Measurements from ENCODE around the gene CEP104.

The CEP104 gene

DNA sequence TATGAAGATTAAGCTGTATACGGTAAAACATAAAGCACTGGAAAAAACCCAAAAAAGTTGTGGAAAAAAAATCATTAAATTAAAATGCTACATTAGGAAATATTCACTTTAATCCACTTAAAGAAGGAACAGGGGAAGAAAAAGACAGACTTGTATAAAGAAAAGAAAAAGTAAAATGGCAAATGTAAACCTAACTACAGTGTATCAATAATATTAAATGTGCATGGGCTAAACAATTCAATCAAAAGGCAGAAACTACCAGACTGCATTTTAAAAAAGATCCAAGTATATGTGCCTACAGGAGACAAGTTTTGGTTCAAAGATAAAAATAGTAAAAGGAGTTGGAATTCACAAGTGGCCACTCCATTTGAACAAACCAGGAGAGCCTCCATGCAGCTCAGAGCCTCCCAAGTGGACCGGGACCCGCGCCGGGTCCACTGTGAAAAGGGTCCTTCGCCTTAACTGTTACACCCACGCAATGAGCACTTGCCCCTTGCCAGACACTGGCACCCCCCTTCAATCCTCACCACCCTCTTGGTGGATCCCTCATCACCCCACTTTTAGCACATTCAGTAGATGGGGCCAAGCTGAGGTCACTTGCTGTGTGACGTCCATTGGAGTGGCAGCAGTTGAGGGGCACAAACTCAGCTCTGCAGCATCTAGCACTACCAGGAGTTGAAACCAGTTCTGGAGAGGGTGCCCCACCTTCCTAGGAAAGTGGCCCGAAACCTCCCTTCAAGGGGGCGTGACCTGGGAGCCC is 42.2 kb upstream of the CEP104 start:
- DNase-seq: no peak
- Mint-ChIP-seq H3K4me3 (peak overlapping the region; percentile 92), H3K9me3 (peaks cover 9% of the 10 kb centered on the region), H3K27ac (peak overlapping the region; percentile 99), H3K27me3 (no peaks in the 10 kb centered on the region), H3K36me3 (ENCODE audit: low read depth) (peaks cover 51% of the 10 kb centered on the region), H3K4me1 (ENCODE audit: low read depth) (peaks cover 57% of the 10 kb centered on the region)

DNA sequence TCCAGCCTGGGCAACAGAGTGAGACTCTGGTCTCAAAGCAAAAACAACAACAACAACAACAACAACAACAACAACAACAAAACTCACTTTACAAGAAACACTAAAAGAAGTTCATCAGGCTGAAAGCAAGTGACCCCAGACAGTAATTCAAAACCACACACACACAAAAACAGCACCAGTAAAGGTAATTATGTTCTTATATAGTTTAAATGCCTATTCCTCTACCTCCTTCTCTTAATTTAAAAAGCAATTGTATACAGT is 41.4 kb upstream of the CEP104 start:
- H3K9me3 Mint-ChIP-seq: peaks cover 9% of the 10 kb centered on the region
- H3K4me1 Mint-ChIP-seq (ENCODE audit: low read depth): peaks cover 51% of the 10 kb centered on the region
- peak overlapping the region; percentile 81 for H3K27ac Mint-ChIP-seq

DNA sequence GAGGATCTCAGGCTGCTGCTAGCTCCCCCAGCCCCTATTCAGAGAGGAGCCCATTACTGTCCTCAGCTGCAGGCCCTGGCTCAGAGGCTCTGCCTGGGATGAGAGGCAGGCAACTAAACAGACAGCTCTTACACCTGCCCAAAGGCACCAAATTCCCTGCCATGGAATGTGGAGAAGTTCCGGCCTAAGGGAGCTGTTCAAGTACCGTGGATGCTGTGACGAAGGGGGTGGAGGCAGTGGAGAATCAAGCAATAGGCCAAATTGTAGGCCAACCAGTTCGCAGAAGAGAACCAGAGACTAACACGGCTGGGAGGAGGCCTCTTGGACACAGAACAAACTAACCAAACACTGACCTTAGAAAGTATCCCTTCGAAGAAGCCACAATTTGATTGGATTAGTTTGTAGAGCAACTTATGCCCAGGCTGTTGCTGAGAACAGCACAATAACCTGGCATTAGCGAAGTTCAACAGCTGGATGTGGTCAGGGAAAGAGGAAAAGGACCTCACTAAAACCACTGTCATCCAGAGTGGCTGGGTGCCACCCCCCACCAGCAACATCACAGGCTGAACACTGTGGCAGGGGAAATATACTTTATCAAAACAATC is 39.5 kb upstream of the CEP104 start:
- H3K36me3 Mint-ChIP-seq (ENCODE audit: low read depth): peaks cover 66% of the 10 kb centered on the region
- H3K4me3 Mint-ChIP-seq: no peak overlapping the region
- H3K9me3 Mint-ChIP-seq: peaks cover 9% of the 10 kb centered on the region
- DNase-seq: no peak
- H3K27ac Mint-ChIP-seq: no peak overlapping the region
- peaks cover 46% of the 10 kb centered on the region for H3K4me1 Mint-ChIP-seq (ENCODE audit: low read depth)
- H3K27me3 Mint-ChIP-seq: no peaks in the 10 kb centered on the region

More for the DNA sequence above, 41.4 kb upstream of the CEP104 start:
- DNase-seq: no peak
- no peaks in the 10 kb centered on the region for H3K27me3 Mint-ChIP-seq
- H3K4me3 Mint-ChIP-seq: peak overlapping the region; percentile 92
- H3K36me3 Mint-ChIP-seq (ENCODE audit: low read depth): peaks cover 55% of the 10 kb centered on the region

DNA sequence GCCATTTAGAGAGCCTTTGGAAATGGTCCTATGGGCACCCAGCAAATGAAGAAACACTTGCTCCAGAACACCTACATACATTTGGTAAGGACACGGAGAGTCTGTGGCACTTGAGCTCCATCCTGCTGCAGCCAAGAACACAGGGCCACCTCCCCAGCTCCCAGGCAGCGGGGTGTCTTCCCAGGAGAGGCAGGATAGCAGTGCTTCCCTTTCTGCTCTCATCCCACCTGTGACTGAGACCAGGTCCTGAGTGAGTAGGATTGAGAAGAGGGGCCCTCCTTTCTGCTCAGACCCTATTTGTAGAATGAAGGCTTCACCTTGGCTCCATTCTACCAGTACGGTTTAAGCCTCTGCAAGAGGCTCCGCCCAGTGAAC is 38.9 kb upstream of the CEP104 start:
- peaks cover 48% of the 10 kb centered on the region for H3K4me1 Mint-ChIP-seq (ENCODE audit: low read depth)
- no peak for DNase-seq
- H3K9me3 Mint-ChIP-seq: peaks cover 9% of the 10 kb centered on the region
- no peak overlapping the region for H3K27ac Mint-ChIP-seq
- H3K36me3 Mint-ChIP-seq (ENCODE audit: low read depth): peaks cover 70% of the 10 kb centered on the region
- H3K4me3 Mint-ChIP-seq: no peak overlapping the region
- H3K27me3 Mint-ChIP-seq: no peaks in the 10 kb centered on the region

DNA sequence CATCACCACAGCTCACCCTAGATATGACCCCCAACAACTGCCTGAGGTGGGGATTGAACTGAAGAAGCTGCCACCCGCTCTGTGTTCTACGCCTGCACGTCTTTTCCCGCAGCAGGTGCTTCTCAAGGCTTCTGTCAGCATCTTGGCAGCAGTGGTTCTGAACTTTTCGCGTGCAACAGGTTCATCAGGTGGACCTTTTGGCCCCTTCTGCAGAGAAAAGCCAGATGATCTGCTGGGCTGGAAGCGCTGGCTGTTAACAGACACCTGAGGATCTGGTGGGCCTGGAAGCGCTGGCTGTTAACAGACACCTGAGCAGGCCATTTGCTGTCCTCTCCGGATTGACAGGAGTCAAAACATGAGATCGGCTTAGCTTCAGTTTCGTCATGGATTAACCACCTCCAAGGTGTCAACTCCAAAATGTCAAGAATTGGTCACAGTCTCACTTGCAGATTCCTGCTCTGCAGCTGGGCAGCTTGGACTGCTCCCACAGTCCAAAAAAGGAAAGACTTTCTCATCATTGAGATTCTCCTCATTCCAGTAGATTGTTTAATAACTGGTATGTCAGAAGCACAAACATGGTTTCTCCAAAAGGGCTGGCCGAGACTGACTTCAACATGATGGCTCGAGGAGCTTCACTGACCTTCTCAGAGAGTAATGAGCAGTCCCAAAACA is 38.4 kb upstream of the CEP104 start:
- no peak for DNase-seq
- H3K9me3 Mint-ChIP-seq: peaks cover 9% of the 10 kb centered on the region
- peaks cover 53% of the 10 kb centered on the region for H3K4me1 Mint-ChIP-seq (ENCODE audit: low read depth)
- H3K4me3 Mint-ChIP-seq: no peak overlapping the region
- H3K36me3 Mint-ChIP-seq (ENCODE audit: low read depth): peaks cover 75% of the 10 kb centered on the region
- H3K27ac Mint-ChIP-seq: no peak overlapping the region
- no peaks in the 10 kb centered on the region for H3K27me3 Mint-ChIP-seq

DNA sequence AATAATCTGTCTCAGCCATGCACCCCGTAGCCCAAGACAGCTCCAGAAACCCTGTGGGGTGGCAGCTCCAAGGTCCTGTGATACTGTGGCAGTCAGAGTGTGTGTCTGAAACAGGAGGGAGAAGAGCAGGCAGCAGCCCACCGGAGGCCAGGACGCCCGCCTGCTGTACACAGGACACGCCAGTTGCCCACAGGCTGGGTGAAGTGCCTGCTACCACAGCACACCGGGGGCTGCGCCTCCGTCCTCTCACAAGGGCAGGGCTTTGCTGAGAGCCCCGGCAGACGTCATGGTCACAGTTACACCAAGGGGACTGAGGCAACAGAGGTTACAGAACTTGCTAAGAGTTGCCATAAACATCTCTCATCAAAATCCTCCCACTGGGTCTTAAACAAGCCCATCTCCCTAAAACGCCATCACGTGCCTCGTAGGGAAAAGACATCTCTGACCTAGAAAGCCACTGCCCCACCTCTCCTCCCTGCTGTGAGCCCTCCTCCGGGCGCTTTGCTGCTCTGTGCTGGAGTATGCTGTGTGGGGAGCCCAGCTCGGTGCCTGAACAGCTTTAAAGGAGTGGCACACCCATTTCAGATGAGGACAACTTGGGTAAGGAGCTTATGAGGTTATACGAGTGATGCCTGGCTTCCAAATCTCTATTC is 37.7 kb upstream of the CEP104 start:
- peaks cover 60% of the 10 kb centered on the region for H3K4me1 Mint-ChIP-seq (ENCODE audit: low read depth)
- DNase-seq: no peak
- no peak overlapping the region for H3K4me3 Mint-ChIP-seq
- H3K36me3 Mint-ChIP-seq (ENCODE audit: low read depth): peaks cover 80% of the 10 kb centered on the region
- no peaks in the 10 kb centered on the region for H3K27me3 Mint-ChIP-seq
- H3K9me3 Mint-ChIP-seq: peaks cover 9% of the 10 kb centered on the region
- H3K27ac Mint-ChIP-seq: no peak overlapping the region

DNA sequence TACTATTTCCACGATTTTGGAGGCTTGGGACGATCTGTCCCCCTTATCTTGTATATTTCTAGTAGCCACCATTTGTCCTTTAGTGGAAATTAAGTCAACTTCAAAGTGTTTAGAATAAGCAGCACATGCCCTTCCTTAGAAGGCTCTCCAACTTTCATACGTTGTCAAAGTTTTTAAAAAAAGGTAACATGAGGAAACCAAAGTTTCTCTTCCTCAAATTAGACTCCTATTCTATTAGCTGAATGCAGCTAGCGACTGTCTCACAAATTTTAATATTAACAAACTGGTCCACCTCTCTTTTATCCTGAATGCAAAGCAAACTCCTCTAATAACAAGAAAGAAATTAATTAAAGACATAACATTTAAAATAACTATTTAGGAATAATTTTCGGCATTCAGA is 36.2 kb upstream of the CEP104 start:
- Mint-ChIP-seq H3K9me3 (peaks cover 6% of the 10 kb centered on the region), H3K27me3 (no peaks in the 10 kb centered on the region), H3K4me3 (no peak overlapping the region), H3K4me1 (ENCODE audit: low read depth) (peaks cover 51% of the 10 kb centered on the region), H3K27ac (no peak overlapping the region), H3K36me3 (ENCODE audit: low read depth) (peaks cover 78% of the 10 kb centered on the region)
- DNase-seq: no peak

DNA sequence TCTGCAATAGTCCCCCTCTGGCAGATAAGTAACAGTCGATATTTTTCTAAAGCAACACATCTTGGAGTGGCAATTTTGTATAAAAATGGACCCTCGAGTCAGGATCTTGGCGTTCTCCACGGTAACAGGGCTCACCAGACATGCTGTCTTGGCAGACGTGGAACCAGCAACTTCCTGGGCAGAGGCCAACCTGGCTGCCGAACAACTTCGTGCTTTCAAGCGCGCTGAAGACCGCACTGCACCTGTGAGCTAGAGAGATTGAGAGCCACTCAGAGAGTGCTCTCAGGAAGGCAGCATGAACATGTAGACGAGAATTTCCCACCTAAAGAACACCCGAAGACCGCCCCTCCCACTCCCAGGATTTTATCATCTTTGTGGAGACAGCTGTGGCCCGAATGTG is 35.7 kb upstream of the CEP104 start:
- peaks cover 47% of the 10 kb centered on the region for H3K4me1 Mint-ChIP-seq (ENCODE audit: low read depth)
- no peaks in the 10 kb centered on the region for H3K27me3 Mint-ChIP-seq
- DNase-seq: no peak
- H3K4me3 Mint-ChIP-seq: no peak overlapping the region
- H3K9me3 Mint-ChIP-seq: peaks cover 4% of the 10 kb centered on the region
- H3K36me3 Mint-ChIP-seq (ENCODE audit: low read depth): peaks cover 78% of the 10 kb centered on the region
- peak overlapping the region; percentile 12 for H3K27ac Mint-ChIP-seq

DNA sequence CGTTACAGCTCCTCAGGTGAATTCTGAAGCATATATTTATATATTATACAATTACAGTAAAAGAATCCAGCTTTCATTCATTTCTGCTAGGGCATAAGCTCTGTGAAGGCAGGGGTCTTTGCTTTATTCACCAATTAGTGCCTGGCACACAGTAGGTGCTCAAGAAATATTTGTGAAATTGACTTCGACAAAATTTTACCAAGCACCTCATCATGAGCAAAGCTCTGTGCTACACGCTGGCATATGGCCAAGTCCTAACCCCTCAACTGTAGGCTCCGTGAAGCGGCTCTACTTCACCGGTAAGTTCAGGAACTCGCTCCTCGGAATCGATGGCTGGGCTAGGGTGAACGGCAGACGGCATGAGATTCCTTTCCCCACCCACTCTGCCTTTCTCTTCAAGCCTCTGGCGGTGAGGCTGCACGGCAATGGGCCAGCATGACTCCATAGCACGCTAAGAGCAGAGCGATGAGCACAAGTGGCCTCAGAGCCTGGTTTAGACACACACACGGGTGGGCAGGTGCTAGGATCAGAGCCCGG is 34.4 kb upstream of the CEP104 start:
- Mint-ChIP-seq H3K27ac (peak overlapping the region; percentile 71), H3K27me3 (no peaks in the 10 kb centered on the region), H3K4me1 (ENCODE audit: low read depth) (peaks cover 39% of the 10 kb centered on the region), H3K36me3 (ENCODE audit: low read depth) (peaks cover 75% of the 10 kb centered on the region), H3K4me3 (no peak overlapping the region), H3K9me3 (no peaks in the 10 kb centered on the region)
- DNase-seq: no peak

DNA sequence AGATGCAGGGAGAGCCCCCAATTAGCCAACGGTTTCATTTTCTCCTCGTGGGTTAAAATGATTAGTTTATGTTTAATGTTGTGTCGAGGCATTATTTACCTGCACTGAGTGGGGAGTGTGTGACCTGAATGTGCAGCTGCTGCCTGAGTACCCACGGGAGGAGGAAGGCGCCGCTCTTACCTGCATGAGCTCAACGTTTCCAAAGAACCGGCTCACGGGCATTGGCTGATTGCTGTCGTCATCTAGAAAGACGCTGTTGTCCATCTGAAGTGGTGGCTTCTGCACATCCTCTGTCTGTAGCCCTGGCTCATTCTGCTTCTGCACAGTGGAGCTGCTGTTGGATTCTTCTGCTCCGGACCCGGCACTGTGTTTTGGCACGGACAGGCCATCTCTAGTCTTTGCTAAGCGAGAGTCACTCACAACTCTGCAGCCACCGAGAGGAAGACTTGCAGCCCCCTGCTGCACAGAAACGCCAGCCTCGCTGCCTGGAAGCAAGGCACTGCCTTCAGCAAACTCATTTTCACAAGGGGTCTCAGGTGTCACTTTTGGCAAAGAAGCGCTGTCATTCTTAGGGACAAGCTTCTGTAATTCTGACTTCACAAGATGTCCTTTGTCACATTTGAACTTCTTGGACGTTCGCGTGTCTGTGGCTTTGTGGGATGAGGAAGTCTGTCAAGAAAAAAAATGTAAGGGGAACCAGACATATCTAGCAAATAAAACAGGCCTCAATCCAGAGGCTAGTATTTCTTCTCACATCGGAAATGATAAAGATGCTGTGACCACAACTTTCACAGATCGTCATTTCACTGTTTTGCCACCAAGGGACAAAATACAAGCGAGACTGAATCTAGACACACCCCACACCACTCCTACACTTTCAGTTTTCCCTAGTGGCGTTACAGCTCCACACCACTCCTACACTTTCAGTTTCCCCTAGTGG is 33.6 kb upstream of the CEP104 start:
- Mint-ChIP-seq H3K27ac (peak overlapping the region; percentile 84), H3K4me3 (peak overlapping the region; percentile 28), H3K27me3 (no peaks in the 10 kb centered on the region), H3K4me1 (ENCODE audit: low read depth) (peaks cover 32% of the 10 kb centered on the region), H3K36me3 (ENCODE audit: low read depth) (peaks cover 75% of the 10 kb centered on the region), H3K9me3 (no peaks in the 10 kb centered on the region)
- no peak for DNase-seq

DNA sequence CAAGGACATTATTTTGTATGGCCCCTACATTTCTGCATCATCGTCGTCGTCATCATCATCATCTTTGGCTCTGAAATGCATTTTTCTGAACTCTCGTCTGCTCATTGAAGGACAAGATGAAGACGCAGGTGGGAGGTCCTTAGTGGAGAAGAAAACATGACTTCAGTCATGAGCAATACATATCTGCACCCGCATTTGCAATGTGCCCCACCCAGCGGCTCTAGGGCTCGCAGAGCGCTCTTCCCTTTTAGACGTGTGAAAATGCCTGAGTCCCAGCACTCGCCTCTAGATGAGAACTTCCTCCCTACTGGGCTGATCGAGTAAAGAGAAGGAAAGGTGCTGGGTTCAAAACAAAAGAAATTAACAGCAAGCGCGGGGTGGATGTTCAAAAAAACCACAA is 32.9 kb upstream of the CEP104 start:
- Mint-ChIP-seq H3K4me3 (peak overlapping the region; percentile 15), H3K27ac (peak overlapping the region; percentile 84), H3K27me3 (no peaks in the 10 kb centered on the region), H3K36me3 (ENCODE audit: low read depth) (peaks cover 75% of the 10 kb centered on the region), H3K4me1 (ENCODE audit: low read depth) (peaks cover 32% of the 10 kb centered on the region), H3K9me3 (no peaks in the 10 kb centered on the region)
- DNase-seq: no peak

DNA sequence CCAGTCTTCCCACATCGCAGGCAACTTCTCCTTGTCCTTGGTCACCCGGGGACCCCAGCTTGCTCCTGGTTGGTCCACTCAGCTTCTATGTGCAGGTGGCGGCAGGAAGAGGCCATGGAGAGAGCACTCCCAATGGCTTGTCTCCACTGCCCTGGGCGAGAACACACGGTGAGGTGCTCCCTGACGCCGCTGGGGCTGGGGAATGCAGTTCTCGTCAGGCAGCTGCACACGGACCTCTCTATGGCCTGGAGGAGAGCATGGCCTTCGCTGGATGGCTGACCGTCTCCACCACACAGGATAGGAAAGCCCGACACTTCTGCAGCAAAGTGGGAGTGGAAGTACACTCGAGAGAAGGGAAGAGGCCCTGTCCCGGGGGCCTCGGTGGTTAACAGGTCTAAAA is 31.3 kb upstream of the CEP104 start:
- Mint-ChIP-seq H3K36me3 (ENCODE audit: low read depth) (peaks cover 82% of the 10 kb centered on the region), H3K27me3 (no peaks in the 10 kb centered on the region), H3K4me1 (ENCODE audit: low read depth) (peaks cover 35% of the 10 kb centered on the region), H3K9me3 (no peaks in the 10 kb centered on the region), H3K27ac (no peak overlapping the region), H3K4me3 (no peak overlapping the region)
- DNase-seq: no peak

DNA sequence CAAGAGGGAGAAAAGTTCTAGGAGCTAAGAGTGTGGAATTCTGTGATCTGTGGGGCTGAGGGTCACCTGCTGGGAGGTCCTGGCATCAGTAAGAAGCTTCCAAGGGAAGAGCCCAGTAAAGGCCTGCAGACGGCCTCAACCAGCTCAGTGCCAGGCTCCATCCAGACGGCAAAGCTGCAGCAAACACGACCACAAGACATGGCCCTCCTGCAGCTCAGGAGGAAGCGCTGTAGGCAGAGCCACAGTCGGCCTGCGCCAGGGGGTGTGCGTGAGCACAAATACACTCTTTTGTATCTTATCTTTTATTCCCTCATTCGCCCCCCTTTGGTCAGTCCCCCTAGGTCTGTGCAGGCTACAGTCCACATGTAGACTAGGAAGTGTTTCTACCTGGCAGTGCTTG is 29.7 kb upstream of the CEP104 start:
- no peak for DNase-seq
- Mint-ChIP-seq H3K36me3 (ENCODE audit: low read depth) (peaks cover 84% of the 10 kb centered on the region), H3K4me1 (ENCODE audit: low read depth) (peaks cover 27% of the 10 kb centered on the region), H3K9me3 (no peaks in the 10 kb centered on the region), H3K27me3 (no peaks in the 10 kb centered on the region), H3K27ac (peak overlapping the region; percentile 14), H3K4me3 (no peak overlapping the region)

DNA sequence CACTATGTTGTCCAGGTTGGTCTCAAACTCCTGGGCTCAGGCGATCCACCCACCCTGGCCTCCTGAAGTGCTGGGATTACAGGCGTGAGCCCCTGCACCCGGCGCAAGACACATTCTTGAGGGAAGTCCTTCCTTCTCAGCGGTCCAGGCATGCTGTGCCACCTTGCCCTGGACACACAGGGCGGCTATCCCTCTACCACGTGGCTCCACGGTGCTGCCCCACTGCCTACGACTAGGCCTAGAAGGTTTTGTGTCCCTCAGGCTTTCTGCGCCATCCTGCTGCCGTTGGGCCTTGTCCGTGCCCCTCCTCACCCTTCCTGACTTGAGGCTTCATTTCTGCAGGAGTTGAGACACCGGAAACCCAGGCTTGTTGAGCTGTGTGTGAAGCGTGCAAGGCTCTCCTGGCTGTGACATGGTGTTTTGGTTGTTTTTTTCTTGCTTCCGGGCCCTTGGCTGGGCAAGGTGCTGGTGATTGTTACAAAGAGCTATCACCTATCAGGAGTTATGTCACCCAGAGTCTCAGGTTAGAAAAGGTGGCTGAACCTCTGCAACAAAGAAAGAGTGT is 29.2 kb upstream of the CEP104 start:
- peak overlapping the region; percentile 12 for H3K27ac Mint-ChIP-seq
- peaks cover 22% of the 10 kb centered on the region for H3K4me1 Mint-ChIP-seq (ENCODE audit: low read depth)
- DNase-seq: no peak

More for the DNA sequence above, 29.2 kb upstream of the CEP104 start:
- H3K27me3 Mint-ChIP-seq: no peaks in the 10 kb centered on the region
- H3K36me3 Mint-ChIP-seq (ENCODE audit: low read depth): peaks cover 83% of the 10 kb centered on the region
- H3K4me3 Mint-ChIP-seq: no peak overlapping the region
- no peaks in the 10 kb centered on the region for H3K9me3 Mint-ChIP-seq

Data from activated T-cell treated with anti-CD3 and anti-CD28 coated beads, Interleukin-2, amount 50 U/mL, for 24 hours (primary cell).